Effector memory CD8-positive, alpha-beta T cell (primary cell): ENCODE results near the gene B3GNT4.
"Not testable (repeated sequence)": the region's sequence is repeated elsewhere in the genome, so short reads cannot be mapped to it uniquely, and the experiment has no call there.

ENCODE experiments used
- ATAC-seq: fragments of 150-1000 bp; cut with Tn5 transposase; replicated peaks from 2 replicates; pipeline ENCODE4 v1.10.0; 2021; ENCODE audit warnings: mild to moderate bottlenecking, moderate library complexity
- DNase-seq, 3 experiments: peaks; one replicate each; pipeline ENCODE4 v3.0.0; 2021
- H3K27ac Mint-ChIP-seq, 2 donors: one replicate each; pipeline ENCODE4 v1.8.0; 2022; ENCODE audit warnings: mild to moderate bottlenecking in 2 of 2, mixed read lengths in 2 of 2, moderate library complexity in 2 of 2
- H3K27me3 Mint-ChIP-seq, 2 donors: one replicate each; pipeline ENCODE4 v1.8.0; 2022; ENCODE audit warnings: mixed read lengths in 2 of 2
- H3K36me3 Mint-ChIP-seq: one replicate; pipeline ENCODE4 v1.8.0; 2022; ENCODE audit warnings: mild to moderate bottlenecking, moderate library complexity, mixed read lengths; ENCODE audit not compliant: insufficient read depth
- H3K4me1 Mint-ChIP-seq, 2 donors: one replicate each; pipeline ENCODE4 v1.8.0; 2022; ENCODE audit warnings: low read depth in 2 of 2, mixed read lengths in 2 of 2
- H3K4me3 Mint-ChIP-seq, 2 donors: one replicate each; pipeline ENCODE4 v1.8.0; 2022; ENCODE audit warnings: mild to moderate bottlenecking in 2 of 2, mixed read lengths in 2 of 2, moderate library complexity in 2 of 2
- H3K9me3 Mint-ChIP-seq, 2 donors: one replicate each; pipeline ENCODE4 v1.8.0; 2022; ENCODE audit warnings: mixed read lengths in 2 of 2

Gene B3GNT4

GRCh38 chr12:122244565-122245371 is 41.3 kb downstream of the B3GNT4 start:
- Mint-ChIP-seq H3K9me3 (no peaks in the 10 kb centered on the region), H3K4me1 (peaks cover 21 to 35% of the 10 kb centered on the region in 2 donors), H3K27ac (peak overlapping the region; percentile 89 to 92), H3K4me3 (peak overlapping the region; percentile 85 to 91), H3K27me3 (no peaks in the 10 kb centered on the region), H3K36me3 (peaks cover 38% of the 10 kb centered on the region)
- DNase-seq (peak in 1 of 3 experiments; percentile 31), ATAC-seq (peak; percentile 77)

- H3K9me3 Mint-ChIP-seq: no peaks in the 10 kb centered on the region
- H3K36me3 Mint-ChIP-seq: peaks cover 35% of the 10 kb centered on the region
- ATAC-seq (no peak), DNase-seq (no peak)
- peaks cover 21 to 35% of the 10 kb centered on the region in 2 donors for H3K4me1 Mint-ChIP-seq
- no peaks in the 10 kb centered on the region for H3K27me3 Mint-ChIP-seq
- peak overlapping the region; percentile 89 to 92 for H3K27ac Mint-ChIP-seq
- H3K4me3 Mint-ChIP-seq: peak overlapping the region; percentile 85 to 91
These were observed 42.0 kb downstream of the B3GNT4 start for GRCh38 chr12:122245553-122245952.

GRCh38 chr12:122250047-122250446 is 46.5 kb downstream of the B3GNT4 start:
- no peak for DNase-seq
- H3K9me3 Mint-ChIP-seq: no peaks in the 10 kb centered on the region
- peaks cover 7 to 17% of the 10 kb centered on the region in 2 donors for H3K4me1 Mint-ChIP-seq
- H3K4me3 Mint-ChIP-seq: no peak overlapping the region
- H3K36me3 Mint-ChIP-seq: peaks cover 47% of the 10 kb centered on the region
- H3K27ac Mint-ChIP-seq: peak overlapping the region in 1 of 2 donors; percentile 13
- ATAC-seq: no peak
- H3K27me3 Mint-ChIP-seq: no peaks in the 10 kb centered on the region

GRCh38 chr12:122250536-122250935 is 47.0 kb downstream of the B3GNT4 start:
- DNase-seq: no peak
- no peak overlapping the region for H3K27ac Mint-ChIP-seq
- H3K9me3 Mint-ChIP-seq: no peaks in the 10 kb centered on the region
- no peak for ATAC-seq
- H3K4me1 Mint-ChIP-seq: peaks cover 7 to 16% of the 10 kb centered on the region in 2 donors
- no peak overlapping the region for H3K4me3 Mint-ChIP-seq
- H3K27me3 Mint-ChIP-seq: no peaks in the 10 kb centered on the region
- H3K36me3 Mint-ChIP-seq: peaks cover 51% of the 10 kb centered on the region

- Mint-ChIP-seq H3K36me3 (peaks cover 91% of the 10 kb centered on the region), H3K27ac (peak overlapping the region; percentile 16 to 38), H3K4me1 (peaks cover 3 to 25% of the 10 kb centered on the region in 2 donors)
- not testable (repeated sequence) for H3K27me3 Mint-ChIP-seq, DNase-seq, ATAC-seq, H3K4me3 Mint-ChIP-seq, H3K9me3 Mint-ChIP-seq
These were observed 55.0 kb downstream of the B3GNT4 start for GRCh38 chr12:122258462-122258861.
